Stimulated activated CD8-positive, alpha-beta memory T cell treated with anti-CD3 and anti-CD28 coated beads, Interleukin-7, amount 100 ng/mL, for 48 hours (primary cell): ENCODE data around the gene SLC16A10.
"Not testable (repeated sequence)": the region's sequence is repeated elsewhere in the genome, so short reads cannot be mapped to it uniquely, and the experiment has no call there.

ENCODE experiments used
- DNase-seq, 2 donors: peaks; one replicate each; pipeline ENCODE4 v3.0.0-alpha.2; 2020; ENCODE audit warnings: low read depth in 1 of 2; ENCODE audit errors: extremely low read depth in 1 of 2

The SLC16A10 gene

DNA sequence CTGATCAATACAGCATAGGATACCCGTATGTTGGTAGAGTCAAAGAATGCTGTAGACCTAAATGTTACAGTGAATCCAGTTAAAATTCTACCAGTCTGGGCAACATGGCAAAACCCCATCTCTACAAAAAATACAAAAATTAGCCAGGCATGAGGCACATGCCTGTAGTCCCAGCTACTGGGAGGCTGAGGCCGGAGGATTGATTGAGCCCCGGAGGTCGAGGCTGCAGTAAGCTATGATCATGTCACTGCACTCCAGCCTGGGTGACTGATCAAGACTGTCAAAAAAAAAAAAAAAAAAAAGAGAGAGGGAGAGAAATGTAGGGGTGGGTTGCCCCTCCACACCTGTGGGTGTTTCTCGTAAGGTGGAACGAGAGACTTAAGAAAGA is 167.5 kb downstream of the SLC16A10 start:
- no peak for DNase-seq

- DNase-seq, result not testable (repeated sequence)
Observed at GRCh38 chr6:111255838-111256237, 168.5 kb downstream of the SLC16A10 start.

GRCh38 chr6:111256646-111257045 is 169.3 kb downstream of the SLC16A10 start:
- DNase-seq, result no peak

DNA sequence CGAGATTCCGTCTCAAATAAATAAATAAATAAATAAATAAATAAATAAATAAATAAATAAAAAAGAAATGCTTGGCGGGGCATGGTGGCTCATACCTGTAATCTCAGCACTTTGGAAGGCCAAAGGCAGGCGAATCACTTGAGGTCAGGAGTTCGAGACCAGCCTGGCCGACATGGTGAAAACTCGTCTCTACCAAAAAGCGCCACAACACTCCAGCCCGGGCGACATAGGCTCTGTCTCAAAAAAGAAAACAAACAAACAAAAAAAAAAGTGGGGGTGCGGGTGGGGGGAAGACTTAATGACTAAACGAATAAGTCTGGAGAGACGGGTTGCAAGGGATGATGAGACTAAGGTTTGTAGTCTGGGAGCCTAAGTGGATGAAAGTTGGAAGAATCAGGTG is 170.7 kb downstream of the SLC16A10 start:
- DNase-seq, result no peak

- DNase-seq, result no peak
Observed at GRCh38 chr6:111258615-111259088, 171.3 kb downstream of the SLC16A10 start.

- peak; percentile 97 to 99 for DNase-seq
Observed at GRCh38 chr6:111259089-111259831, 172.0 kb downstream of the SLC16A10 start.

DNA sequence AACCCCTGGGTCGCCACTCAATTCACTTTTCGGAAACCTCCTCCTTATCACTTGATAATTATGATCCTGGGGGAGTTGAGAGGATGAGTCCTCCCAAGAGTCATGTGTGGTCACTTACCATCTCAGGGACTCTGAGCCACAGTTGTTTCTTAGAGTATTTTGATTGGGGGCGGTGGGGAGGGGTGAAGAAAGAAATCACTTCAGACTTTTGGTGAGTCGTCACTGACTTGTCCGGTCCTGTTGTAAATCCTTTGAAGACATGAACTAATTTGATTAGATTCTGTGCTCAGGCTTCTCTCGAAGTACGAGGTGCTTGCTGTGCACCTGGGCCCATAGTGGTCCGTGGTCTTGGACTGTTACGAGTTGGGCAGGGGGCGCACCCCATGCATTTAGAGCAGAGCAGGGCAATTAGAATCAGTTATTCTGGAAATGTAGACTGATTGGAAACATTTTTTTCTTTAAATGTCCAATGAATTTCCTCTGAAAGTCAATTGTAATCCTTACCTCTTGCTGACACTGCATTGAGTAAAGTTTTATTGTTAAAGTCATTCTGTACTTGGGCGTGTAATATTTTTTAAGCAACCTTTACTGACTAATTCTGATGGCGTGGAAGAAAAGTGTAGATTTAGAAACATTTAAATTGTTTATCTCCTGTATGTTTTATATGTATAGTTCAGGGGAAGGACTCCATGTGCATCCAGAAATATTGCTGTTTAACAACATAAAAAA is 173.4 kb downstream of the SLC16A10 start:
- no peak for DNase-seq

DNA sequence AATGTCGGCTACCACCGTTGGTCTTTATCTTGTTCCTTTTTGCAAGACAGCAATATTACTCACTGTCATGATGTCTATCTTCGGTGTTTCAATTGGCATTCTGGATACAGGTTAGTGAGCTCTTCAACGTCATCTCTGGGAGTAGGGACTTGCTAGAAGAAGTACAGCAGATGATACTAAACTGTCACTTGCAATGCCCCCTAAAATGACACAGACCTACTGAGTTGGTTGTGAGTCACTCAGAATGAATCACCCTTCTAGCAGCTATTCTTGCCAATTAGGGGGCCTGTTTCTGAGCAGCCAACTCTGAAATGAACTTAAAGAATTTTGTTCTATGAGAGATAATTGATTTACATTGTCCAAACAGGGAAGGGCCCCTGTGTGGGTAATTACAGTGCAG is 176.5 kb downstream of the SLC16A10 start:
- no peak for DNase-seq

- DNase-seq, result no peak
Observed at GRCh38 chr6:111265842-111266241, 178.5 kb downstream of the SLC16A10 start.

- no peak for DNase-seq
Observed at GRCh38 chr6:111266276-111266675, 179.0 kb downstream of the SLC16A10 start.

DNA sequence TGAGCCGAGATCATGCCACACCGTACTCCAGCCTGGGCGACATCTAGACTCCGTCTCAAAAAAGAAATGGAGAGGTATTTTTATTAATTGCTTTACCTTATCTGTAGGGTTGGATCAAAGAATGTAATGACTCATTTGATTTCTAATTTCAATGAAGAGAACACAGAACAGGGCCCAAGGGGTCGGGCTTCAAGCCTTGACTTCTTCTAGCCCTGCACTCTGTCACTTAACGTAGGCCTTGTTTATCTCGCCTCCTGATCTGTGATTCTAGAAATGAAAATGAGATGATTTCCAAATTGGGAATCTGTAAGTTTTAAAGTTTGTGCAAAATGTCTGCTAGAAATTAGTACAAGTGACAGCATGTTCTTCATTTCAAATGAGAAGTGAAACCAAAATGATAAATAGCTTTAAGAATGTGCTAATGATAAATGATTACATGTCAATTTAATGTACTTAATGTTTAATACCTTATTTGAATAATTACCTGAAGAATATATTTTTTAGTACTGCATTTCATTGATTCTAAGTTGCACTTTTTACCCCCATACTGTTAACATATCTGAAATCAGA is 180.5 kb downstream of the SLC16A10 start:
- no peak for DNase-seq

- DNase-seq, result no peak
Observed at GRCh38 chr6:111269401-111269970, 182.2 kb downstream of the SLC16A10 start.

DNA sequence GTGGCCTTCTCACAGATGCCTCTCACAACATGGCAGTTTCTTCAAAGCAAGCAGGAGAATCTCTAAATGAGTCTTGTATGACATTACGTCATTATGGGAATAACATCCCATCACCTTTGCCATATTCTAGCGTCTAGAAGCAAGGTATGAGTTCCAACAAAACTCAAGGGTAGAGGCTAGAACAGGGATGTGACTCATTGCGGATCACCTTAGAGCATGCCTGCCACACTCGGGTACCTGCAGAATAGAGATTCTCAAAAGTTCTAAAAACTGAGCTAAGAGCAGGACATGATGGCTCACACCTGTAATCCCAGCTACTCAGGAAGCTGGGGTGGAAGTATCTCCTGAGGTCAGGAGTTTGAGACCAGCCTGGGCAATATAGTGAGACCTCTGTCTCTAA is 182.8 kb downstream of the SLC16A10 start:
- no peak for DNase-seq

DNA sequence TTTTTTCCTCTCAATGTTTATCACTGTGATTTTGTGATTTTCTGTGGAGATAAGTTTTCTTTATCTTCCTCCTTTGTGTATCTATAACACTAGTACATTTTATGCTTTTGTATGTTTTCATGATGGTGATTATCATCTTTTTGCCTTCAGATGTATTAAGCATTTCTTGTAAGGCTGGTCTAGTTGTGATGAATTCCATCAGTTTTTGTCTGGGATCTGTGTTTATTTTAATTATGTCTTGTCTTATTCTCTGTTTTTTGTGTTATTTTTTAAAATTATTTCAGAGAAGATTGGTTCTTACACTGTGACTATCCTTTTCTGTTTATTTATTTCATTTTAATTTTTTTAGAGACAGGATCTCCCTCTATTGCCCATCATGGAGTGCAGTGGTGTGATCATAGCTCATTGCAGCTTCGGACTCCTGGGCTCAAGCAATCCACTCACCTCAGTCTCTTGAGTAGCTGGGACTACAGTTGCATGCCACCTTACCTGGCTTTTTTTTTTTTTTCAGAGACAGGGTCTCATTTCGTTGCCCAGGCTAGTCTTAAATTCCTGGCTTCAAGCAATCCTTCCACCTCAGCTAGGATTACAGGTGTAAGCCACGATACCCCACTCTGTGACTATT is 187.4 kb downstream of the SLC16A10 start:
- DNase-seq, result no peak

- DNase-seq, result no peak
Observed at GRCh38 chr6:111276335-111276734, 189.0 kb downstream of the SLC16A10 start.

DNA sequence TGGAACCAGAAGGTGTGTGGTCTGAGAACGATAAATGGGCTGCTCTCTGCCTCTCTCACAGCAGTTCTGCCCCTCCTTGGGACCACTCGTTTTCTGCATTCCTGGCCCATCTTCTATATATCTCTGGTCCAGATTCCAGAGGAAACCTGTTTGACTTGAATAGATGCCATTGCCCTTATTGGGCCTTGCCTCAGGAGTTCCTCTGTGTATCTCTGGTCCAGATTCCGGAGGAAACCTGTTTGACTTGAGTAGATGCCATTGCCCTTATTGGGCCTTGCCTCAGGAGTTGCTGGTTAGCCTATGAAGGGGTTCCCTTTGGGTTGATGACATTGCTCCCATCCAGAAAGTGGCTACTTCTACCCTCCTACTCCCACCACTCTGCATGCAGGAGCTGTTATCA is 189.4 kb downstream of the SLC16A10 start:
- DNase-seq, result no peak

- DNase-seq, result no peak
Observed at GRCh38 chr6:111277819-111278218, 190.5 kb downstream of the SLC16A10 start.

- no peak for DNase-seq
Observed at GRCh38 chr6:111278731-111279130, 191.4 kb downstream of the SLC16A10 start.

DNA sequence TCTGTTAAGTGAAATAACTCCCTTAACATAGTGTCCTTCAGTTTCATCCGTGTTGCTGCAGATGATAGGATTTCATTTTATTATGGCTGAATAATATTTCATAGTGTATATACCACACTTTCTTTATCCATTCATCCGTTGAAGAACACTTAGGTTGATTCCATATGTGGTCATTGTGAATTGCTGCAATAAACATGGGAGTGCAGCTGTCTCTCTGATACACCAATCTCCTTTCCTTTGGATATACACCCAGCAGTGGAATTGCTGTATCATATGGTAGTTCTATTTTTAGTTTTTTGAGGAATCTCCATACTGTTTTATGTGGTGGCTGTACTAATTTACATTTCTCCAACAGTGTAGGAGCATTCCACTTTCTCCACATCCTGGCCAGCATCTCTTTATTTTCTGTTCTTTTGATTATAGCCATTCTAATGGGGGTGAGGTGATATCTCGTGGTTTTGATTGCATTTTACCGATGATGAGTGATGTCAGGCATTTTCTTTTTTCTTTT is 193.2 kb downstream of the SLC16A10 start:
- DNase-seq, result no peak
